NT2/D1 (cell line): ENCODE results near the gene MAP3K5.

Experiments
- DNase-seq: peaks from one replicate; pipeline ENCODE4 v3.0.0-alpha.2; 2011; ENCODE audit warnings: low read depth, low spot score
- H3K27me3 ChIP-seq: 2 replicates; pipeline ENCODE4 v1.6.0; 2011; ENCODE audit warnings: mild to moderate bottlenecking; ENCODE audit not compliant: insufficient read length, insufficient read depth
- H3K36me3 ChIP-seq: 2 replicates; pipeline ENCODE4 v1.6.1; 2011; ENCODE audit warnings: mild to moderate bottlenecking, low read length, mixed read lengths; ENCODE audit not compliant: insufficient read depth, insufficient read length
- H3K4me1 ChIP-seq: 2 replicates; pipeline ENCODE4 v1.5.1; 2011; ENCODE audit not compliant: insufficient read depth, insufficient read length
- H3K4me3 ChIP-seq: 2 replicates; pipeline ENCODE4 v1.5.1; 2011; ENCODE audit warnings: low read depth; ENCODE audit not compliant: insufficient read length
- H3K9ac ChIP-seq: 2 replicates; pipeline ENCODE4 v1.6.0; 2011; ENCODE audit warnings: low read depth; ENCODE audit not compliant: insufficient read length
- H3K9me3 ChIP-seq: 2 replicates; pipeline ENCODE4 v1.5.1; 2011; ENCODE audit warnings: mild to moderate bottlenecking, low read length; ENCODE audit not compliant: insufficient read depth
- SUZ12 ChIP-seq: IDR thresholded peaks from 2 replicates; pipeline ENCODE4 v1.6.1; 2011; ENCODE audit not compliant: insufficient read length, insufficient read depth; ENCODE audit errors: extremely low read depth
- YY1 ChIP-seq: IDR thresholded peaks from 2 replicates; pipeline ENCODE4 v1.6.1; 2011; ENCODE audit not compliant: insufficient read length, insufficient read depth
- ZNF274 ChIP-seq: IDR thresholded peaks from 2 replicates; pipeline ENCODE4 v1.6.1; 2011; ENCODE audit warnings: mild to moderate bottlenecking, low read depth, low read length

MAP3K5 gene

DNA sequence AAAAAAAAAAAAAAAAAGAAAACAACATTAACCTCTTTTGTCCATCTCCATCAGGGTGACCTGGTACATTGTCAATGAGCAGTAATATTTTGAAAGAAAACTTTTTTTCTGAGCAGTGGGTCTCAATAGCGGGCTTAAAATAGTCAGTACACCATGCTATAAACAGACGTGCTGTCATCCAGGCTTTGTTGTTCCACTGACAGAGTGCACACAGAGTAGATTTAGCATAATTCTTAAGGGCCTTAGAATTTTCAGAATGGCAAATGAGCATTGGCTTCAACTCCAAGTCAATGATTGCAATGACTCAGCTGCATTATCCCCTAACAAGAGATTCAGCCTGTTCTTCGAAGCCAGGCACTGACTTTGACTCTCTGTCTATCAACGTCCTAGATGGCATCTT is 277.7 kb downstream of the MAP3K5 start:
- TF ChIP-seq ZNF274 (no peak), YY1 (no peak), SUZ12 (no peak)

DNA sequence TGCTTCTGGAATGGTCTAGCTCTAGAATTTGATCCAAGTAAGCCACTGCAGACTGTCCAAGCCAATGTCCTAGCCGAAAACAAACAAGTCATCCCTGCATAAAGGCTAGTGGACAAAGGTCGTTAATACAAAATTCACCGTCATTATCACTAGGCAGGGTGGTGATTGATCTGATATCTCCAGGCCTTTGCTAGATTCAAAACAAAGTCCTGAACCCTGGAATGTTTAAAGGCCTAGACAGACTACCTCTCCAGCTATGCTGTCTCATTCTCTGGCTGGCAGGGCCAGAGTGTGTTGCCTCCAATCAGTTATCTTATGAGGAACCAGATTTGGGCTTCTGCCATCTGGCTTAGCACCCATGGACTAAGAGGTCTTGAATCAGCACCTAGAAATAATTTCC is 280.4 kb downstream of the MAP3K5 start:
- Histone ChIP-seq H3K27me3 (no peaks in the 10 kb centered on the region), H3K4me3 (no peak overlapping the region), H3K4me1 (no peaks in the 10 kb centered on the region), H3K9me3 (no peaks in the 10 kb centered on the region), H3K9ac (no peak overlapping the region), H3K36me3 (no peaks in the 10 kb centered on the region)
- TF ChIP-seq ZNF274 (no peak), SUZ12 (no peak), YY1 (no peak)
- DNase-seq = no peak

More for the DNA sequence above, 277.7 kb downstream of the MAP3K5 start:
- no peaks in the 10 kb centered on the region for H3K9me3 ChIP-seq
- no peaks in the 10 kb centered on the region for H3K27me3 ChIP-seq
- H3K4me3 ChIP-seq = no peak overlapping the region
- H3K9ac ChIP-seq = no peak overlapping the region
- no peaks in the 10 kb centered on the region for H3K36me3 ChIP-seq
- DNase-seq = no peak
- H3K4me1 ChIP-seq = no peaks in the 10 kb centered on the region

- no peak for TF ChIP-seq SUZ12
- TF ChIP-seq ZNF274 = no peak
- TF ChIP-seq YY1 = no peak
- Histone ChIP-seq H3K36me3 (no peaks in the 10 kb centered on the region), H3K9ac (no peak overlapping the region), H3K27me3 (no peaks in the 10 kb centered on the region), H3K9me3 (no peaks in the 10 kb centered on the region), H3K4me3 (no peak overlapping the region), H3K4me1 (no peaks in the 10 kb centered on the region)
- no peak for DNase-seq
Measured at GRCh38 chr6:136511397-136511796, 280.9 kb downstream of the MAP3K5 start.

DNA sequence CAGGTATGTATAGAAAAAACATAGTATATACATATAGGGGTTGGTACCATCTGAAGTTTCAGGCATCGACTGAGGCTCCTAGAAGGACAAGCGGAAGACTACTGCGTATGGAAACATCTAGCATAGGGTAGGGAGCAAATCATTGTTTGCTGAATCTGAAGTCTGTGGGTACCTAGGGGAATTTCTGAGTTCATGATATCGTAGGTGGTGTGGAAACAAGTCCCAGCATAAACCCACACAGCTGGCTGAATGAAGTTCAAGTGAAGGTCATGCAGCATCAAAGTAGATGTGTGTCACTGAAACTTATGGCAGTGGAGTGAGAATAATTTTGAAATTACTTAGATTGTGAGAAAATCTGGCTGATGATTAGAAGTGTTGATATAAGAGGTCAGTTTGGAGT is 281.5 kb downstream of the MAP3K5 start:
- H3K4me1 ChIP-seq = no peaks in the 10 kb centered on the region
- H3K4me3 ChIP-seq = no peak overlapping the region
- no peaks in the 10 kb centered on the region for H3K27me3 ChIP-seq
- no peaks in the 10 kb centered on the region for H3K36me3 ChIP-seq
- TF ChIP-seq ZNF274 (no peak), SUZ12 (no peak), YY1 (no peak)
- no peak overlapping the region for H3K9ac ChIP-seq
- H3K9me3 ChIP-seq = no peaks in the 10 kb centered on the region
- DNase-seq = no peak

- no peak for DNase-seq
- H3K4me3 ChIP-seq = no peak overlapping the region
- H3K9me3 ChIP-seq = no peaks in the 10 kb centered on the region
- H3K27me3 ChIP-seq = no peaks in the 10 kb centered on the region
- no peaks in the 10 kb centered on the region for H3K36me3 ChIP-seq
- no peak for TF ChIP-seq SUZ12
- no peak for TF ChIP-seq ZNF274
- TF ChIP-seq YY1 = no peak
- H3K9ac ChIP-seq = no peak overlapping the region
- H3K4me1 ChIP-seq = no peaks in the 10 kb centered on the region
Measured at GRCh38 chr6:136510299-136510698, 282.0 kb downstream of the MAP3K5 start.

GRCh38 chr6:136508725-136509392 is 283.4 kb downstream of the MAP3K5 start:
- H3K4me1 ChIP-seq = no peaks in the 10 kb centered on the region
- no peak for DNase-seq

More at GRCh38 chr6:136508725-136509392, 283.4 kb downstream of the MAP3K5 start:
- H3K27me3 ChIP-seq = no peaks in the 10 kb centered on the region
- TF ChIP-seq ZNF274 (no peak), YY1 (no peak), SUZ12 (no peak)
- no peak overlapping the region for H3K4me3 ChIP-seq
- H3K36me3 ChIP-seq = no peaks in the 10 kb centered on the region
- H3K9ac ChIP-seq = no peak overlapping the region
- H3K9me3 ChIP-seq = no peaks in the 10 kb centered on the region
